Measurements from ENCODE around the gene HOXA1. TPM values are rescaled to one million over a fixed set of nuclear protein-coding genes. Genes with fewer than 3 reads are reported as not detected.

HOXA1 gene
- total and polyA plus RNA-seq, 2 of the 4 experiments (the other 2 are of a cell fraction): 0.54 to 1.8 TPM

DNA sequence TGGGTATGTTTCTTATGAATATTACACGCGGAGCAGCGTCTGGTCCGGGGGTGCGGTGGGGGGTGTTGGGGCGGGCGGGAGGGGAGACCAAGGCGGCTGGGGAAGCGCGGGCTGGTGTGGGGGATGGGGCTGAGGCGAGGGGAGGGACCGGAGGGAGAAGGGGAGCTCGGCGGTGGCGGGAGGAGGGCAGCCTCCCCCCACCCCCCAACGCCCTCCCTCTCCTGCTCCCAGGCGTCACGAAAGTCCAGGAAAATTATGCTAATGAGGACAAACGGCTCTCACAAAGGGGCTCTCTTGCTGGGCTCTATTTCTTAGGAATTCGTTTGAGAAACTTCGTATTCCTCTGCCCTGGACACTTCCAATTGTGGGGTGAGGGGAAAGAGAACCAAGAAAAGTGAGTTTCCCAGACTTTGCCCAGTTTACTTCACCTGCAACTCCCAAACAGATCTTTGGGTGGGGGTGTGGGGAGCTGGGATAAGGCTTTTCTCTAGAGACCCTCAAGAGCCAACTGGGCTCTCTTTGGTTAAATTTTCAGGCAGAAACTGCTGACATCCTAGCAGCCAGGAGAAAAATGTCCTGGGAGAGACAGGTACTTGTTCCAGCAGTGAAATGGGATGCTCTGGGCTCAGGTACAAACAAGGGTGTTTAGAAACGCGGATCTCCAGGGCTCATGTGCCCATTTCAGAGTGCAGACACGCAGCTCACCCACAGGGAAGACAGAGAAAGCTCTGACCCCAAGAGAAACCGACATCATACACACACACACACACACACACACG, 18.4 kb upstream of the HOXA1 start:
- Histone ChIP-seq H2BK20ac (ENCODE audit: low read depth, low read length) (peak overlapping the region; percentile 50; the same call in 1 of the 2 replicates), H4K5ac (ENCODE audit: low read depth, low read length) (peak overlapping the region; percentile 63), H4K20me1 (ENCODE audit: insufficient read depth, low read length) (peaks cover 14% of the 10 kb centered on the region), H3K9me3 (ENCODE audit: control insufficient read depth, insufficient read depth, low read length) (no peaks in the 10 kb centered on the region), H3K14ac (replicated peaks; ENCODE audit: low read depth, low read length) (peak overlapping the region; percentile 61), H3K36me3 (ENCODE audit: control insufficient read depth, insufficient read depth, low read length) (peaks cover 15% of the 10 kb centered on the region; the same call in 1 of the 2 replicates), H2AK5ac (ENCODE audit: low read depth, low read length) (peak overlapping the region; percentile 76), H3K56ac (ENCODE audit: extremely low read depth, insufficient read depth, low read length) (peak overlapping the region; percentile 86), H3K9ac (ENCODE audit: low read depth, low read length) (peak overlapping the region; percentile 93), H2AK9ac (replicated peaks; ENCODE audit: low read depth, low read length, poor library complexity) (peak overlapping the region; percentile 53), H2AFZ (replicated peaks; ENCODE audit: low read length, poor library complexity) (peak overlapping the region; percentile 16), H3K27me3 (ENCODE audit: control insufficient read depth, insufficient read depth, low read length) (no peaks in the 10 kb centered on the region), H4K91ac (ENCODE audit: insufficient read depth, low read depth, low read length) (peak overlapping the region; percentile 83), H3K4me1 (ENCODE audit: control insufficient read depth, insufficient read depth, low read length) (peaks cover 23% of the 10 kb centered on the region), H3K9me1 (ENCODE audit: insufficient read depth, low read length) (peaks cover 15% of the 10 kb centered on the region), H3K18ac (ENCODE audit: low read depth, low read length) (peak overlapping the region; percentile 88), H2BK120ac (ENCODE audit: low read depth, low read length) (peak overlapping the region; percentile 71), H2BK5ac (ENCODE audit: low read depth, low read length, poor library complexity, severe bottlenecking) (peak overlapping the region; percentile 82), H4K8ac (ENCODE audit: low read depth in 2 of 2, low read length in 2 of 2) (peak overlapping the region; percentile 52 to 68), H3K4me2 (ENCODE audit: low read depth, low read length) (peak overlapping the region; percentile 94), H3K4me3 (ENCODE audit: insufficient read depth, low read depth, low read length) (peak overlapping the region; percentile 65), H3K23ac (ENCODE audit: low read depth, low read length) (peak overlapping the region; percentile 64), H2BK15ac (ENCODE audit: low read depth, low read length) (peak overlapping the region; percentile 53; the same call in 2 of the 3 replicates), H3K27ac (ENCODE audit: insufficient read depth, low read length) (peak overlapping the region; percentile 93), H3K79me1 (ENCODE audit: low read depth in 1 of 2, low read length in 2 of 2) (peaks cover 0 to 40% of the 10 kb centered on the region in 2 experiments; a peak in 2 of 4 replicates), H3K4ac (ENCODE audit: low read depth, low read length) (peak overlapping the region; percentile 90)
- ATAC-seq (ENCODE audit: low read depth) (peak; percentile 2; the same call in 1 of the 2 replicates), DNase-seq (peak; percentile 69)
- intact Hi-C loops (cut with micrococcal nuclease): loop anchor here (2.0 kb wide), 1 partner anchor 13 kb away; no protein-coding TSS in a partner anchor
- in situ Hi-C loops (cut with MboI; ENCODE audit: low sequenced_read_pairs): no loop called here
- dilution Hi-C loops (cut with HindIII; ENCODE audit: low sequenced_read_pairs, unreplicated experiment): no loop called here
- no TSS peak for BruUV-seq (replicated peaks)
- TF ChIP-seq RAD21 (IDR thresholded peaks at IDR 0.05; ENCODE audit: low read length): no peak
- no peak for TF ChIP-seq SMC3 (IDR thresholded peaks at IDR 0.05; ENCODE audit: low read depth, low read length)
- TF ChIP-seq FOS (IDR thresholded peaks at IDR 0.05; ENCODE audit: low read depth, low read length): no peak
- TF ChIP-seq, protein P1, sequence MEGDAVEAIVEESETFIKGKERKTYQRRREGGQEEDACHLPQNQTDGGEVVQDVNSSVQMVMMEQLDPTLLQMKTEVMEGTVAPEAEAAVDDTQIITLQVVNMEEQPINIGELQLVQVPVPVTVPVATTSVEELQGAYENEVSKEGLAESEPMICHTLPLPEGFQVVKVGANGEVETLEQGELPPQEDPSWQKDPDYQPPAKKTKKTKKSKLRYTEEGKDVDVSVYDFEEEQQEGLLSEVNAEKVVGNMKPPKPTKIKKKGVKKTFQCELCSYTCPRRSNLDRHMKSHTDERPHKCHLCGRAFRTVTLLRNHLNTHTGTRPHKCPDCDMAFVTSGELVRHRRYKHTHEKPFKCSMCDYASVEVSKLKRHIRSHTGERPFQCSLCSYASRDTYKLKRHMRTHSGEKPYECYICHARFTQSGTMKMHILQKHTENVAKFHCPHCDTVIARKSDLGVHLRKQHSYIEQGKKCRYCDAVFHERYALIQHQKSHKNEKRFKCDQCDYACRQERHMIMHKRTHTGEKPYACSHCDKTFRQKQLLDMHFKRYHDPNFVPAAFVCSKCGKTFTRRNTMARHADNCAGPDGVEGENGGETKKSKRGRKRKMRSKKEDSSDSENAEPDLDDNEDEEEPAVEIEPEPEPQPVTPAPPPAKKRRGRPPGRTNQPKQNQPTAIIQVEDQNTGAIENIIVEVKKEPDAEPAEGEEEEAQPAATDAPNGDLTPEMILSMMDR (conservative IDR thresholded peaks at IDR 0.05; ENCODE audit: low read depth, low read length): no peak
- no peak for TF ChIP-seq CEBPB (IDR thresholded peaks at IDR 0.05; ENCODE audit: low read depth, low read length)
- 0 out of 2 replicates have a peak, but pooled peaks have one; percentile 30 for TF ChIP-seq RFX5 (IDR thresholded peaks at IDR 0.05; ENCODE audit: low read depth, low read length)
- no peak for TF ChIP-seq RCOR1 (IDR thresholded peaks at IDR 0.05; ENCODE audit: insufficient replicate concordance, low read length)
- TF ChIP-seq USF2 (IDR thresholded peaks at IDR 0.05; ENCODE audit: low read depth, low read length): no peak
- peak; percentile 55 for TF ChIP-seq MAZ (IDR thresholded peaks at IDR 0.05; ENCODE audit: borderline replicate concordance, low read depth, low read length)
- POLR2A ChIA-PET (ENCODE audit: unreplicated experiment): interaction anchor here (0.7 to 0.9 kb wide), 2 partner anchors 16 to 413 kb away, joined by 3 read pairs; no protein-coding TSS in a partner anchor
- CTCF ChIA-PET: interaction anchor here (1.2 kb wide), 1 partner anchor 13 kb away, joined by 4 read pairs; no protein-coding TSS in a partner anchor
- no CpG with 5 or more reads among the region's 26 CpGs for WGBS, 2 experiments (ENCODE audit: extremely low coverage in 2 of 2, insufficient read length in 1 of 2)

Data from IMR-90 (cell line).